ENCODE results near the gene KCMF1. TPM values are rescaled to one million over a fixed set of nuclear protein-coding genes. Genes with fewer than 3 reads are reported as not detected.

KCMF1 gene
- total and polyA plus RNA-seq, 8 donors: 2.3 to 88.4 (median 44.5) TPM

DNA sequence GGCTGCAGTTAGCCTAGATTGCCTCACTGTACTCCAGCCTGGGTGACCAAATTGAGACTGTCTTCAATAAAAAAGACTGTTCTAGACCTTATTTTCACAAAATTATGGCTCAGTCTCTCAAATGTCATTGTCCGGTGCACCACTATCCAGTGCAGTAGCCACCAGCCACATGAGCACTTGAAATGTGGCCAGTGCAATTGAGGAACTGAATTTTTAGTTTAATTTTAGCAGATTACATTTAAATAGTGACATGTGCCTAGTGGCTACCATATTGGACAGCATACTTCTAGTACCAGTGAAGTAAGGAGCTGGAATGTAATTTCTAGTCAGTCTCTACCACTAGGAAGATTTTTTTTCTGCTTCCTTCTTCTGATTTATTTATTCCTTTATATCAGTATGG, 39.4 kb downstream of the KCMF1 start:
- WGBS, 5 donors: 92 to 97% (median 94%) methylated on average over 1 of the region's 1 CpG
- H3K36me3 ChIP-seq: peaks cover 3 to 15% (median 11%) of the 10 kb centered on the region in 4 donors
- no peak for DNase-seq
- TF ChIP-seq, protein P1, sequence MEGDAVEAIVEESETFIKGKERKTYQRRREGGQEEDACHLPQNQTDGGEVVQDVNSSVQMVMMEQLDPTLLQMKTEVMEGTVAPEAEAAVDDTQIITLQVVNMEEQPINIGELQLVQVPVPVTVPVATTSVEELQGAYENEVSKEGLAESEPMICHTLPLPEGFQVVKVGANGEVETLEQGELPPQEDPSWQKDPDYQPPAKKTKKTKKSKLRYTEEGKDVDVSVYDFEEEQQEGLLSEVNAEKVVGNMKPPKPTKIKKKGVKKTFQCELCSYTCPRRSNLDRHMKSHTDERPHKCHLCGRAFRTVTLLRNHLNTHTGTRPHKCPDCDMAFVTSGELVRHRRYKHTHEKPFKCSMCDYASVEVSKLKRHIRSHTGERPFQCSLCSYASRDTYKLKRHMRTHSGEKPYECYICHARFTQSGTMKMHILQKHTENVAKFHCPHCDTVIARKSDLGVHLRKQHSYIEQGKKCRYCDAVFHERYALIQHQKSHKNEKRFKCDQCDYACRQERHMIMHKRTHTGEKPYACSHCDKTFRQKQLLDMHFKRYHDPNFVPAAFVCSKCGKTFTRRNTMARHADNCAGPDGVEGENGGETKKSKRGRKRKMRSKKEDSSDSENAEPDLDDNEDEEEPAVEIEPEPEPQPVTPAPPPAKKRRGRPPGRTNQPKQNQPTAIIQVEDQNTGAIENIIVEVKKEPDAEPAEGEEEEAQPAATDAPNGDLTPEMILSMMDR (IDR thresholded peaks at IDR 0.05): no peak
- no peak overlapping the region for H3K27ac ChIP-seq
- intact Hi-C loops (cut with DNase I; ENCODE audit: low total_unique reads): no loop called here
- H3K4me3 ChIP-seq: no peak overlapping the region
- H3K27me3 ChIP-seq: no peaks in the 10 kb centered on the region
- no peaks in the 10 kb centered on the region for H3K9me3 ChIP-seq
- H3K4me1 ChIP-seq: peaks cover 32 to 81% (median 56%) of the 10 kb centered on the region in 4 donors

DNA sequence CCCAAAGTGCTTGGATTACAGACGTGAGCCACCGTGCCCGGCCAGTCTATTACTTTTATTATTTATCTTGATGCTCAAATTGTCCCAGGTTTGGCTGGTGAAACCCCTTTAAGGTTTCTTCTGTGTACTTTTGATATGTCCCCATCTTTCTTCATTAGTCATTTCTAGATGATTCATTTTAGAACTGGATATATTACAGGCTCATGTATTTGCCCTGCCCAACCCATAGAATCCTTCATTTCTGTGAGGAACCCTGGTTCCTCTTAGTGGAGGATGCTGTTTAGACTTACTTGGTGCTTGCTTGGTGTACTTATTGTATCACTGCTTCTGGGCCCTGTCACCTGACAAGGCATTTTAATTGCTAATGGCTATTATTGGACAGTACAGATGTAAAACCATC, 40.1 kb downstream of the KCMF1 start:
- WGBS, 5 donors: 88 to 95% (median 93%) methylated on average over 3 of the region's 3 CpGs
- Histone ChIP-seq H3K9me3 (no peaks in the 10 kb centered on the region), H3K27ac (no peak overlapping the region), H3K27me3 (no peaks in the 10 kb centered on the region), H3K4me3 (no peak overlapping the region), H3K4me1 (peaks cover 36 to 81% (median 56%) of the 10 kb centered on the region in 4 donors), H3K36me3 (peaks cover 3 to 15% (median 11%) of the 10 kb centered on the region in 4 donors)
- TF ChIP-seq, protein P1 (IDR thresholded peaks at IDR 0.05): no peak
- TF ChIP-seq POLR2A (IDR thresholded peaks at IDR 0.05): no peak
- intact Hi-C loops (cut with DNase I; ENCODE audit: low total_unique reads): no loop called here
- DNase-seq: no peak

DNA sequence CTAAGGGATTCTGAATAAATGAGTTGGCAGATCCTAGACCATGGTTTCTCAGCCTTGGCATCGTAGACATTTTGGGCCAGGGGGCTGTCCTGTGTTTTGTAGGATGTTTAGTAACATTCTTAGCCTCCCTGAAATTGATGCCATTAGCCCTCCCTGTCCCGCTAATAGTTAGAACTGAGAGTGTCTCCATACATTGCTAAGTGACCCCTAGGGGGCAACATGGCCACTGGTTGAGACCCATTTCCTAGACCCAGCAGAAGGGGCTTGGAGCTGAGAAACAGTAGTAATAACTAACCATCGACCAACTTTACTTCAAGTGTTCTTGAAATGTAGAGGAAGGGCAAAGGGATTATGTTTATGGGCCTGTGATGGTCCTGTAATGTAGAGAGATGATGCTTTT, 40.8 kb downstream of the KCMF1 start:
- peaks cover 3 to 15% (median 11%) of the 10 kb centered on the region in 4 donors for H3K36me3 ChIP-seq
- no peak for DNase-seq
- intact Hi-C loops (cut with DNase I; ENCODE audit: low total_unique reads): no loop called here
- H3K4me3 ChIP-seq: no peak overlapping the region
- WGBS, 5 donors: 83 to 93% (median 84%) methylated on average over 3 of the region's 3 CpGs
- H3K4me1 ChIP-seq: peaks cover 36 to 81% (median 59%) of the 10 kb centered on the region in 4 donors
- H3K27me3 ChIP-seq: no peaks in the 10 kb centered on the region
- no peak overlapping the region for H3K27ac ChIP-seq
- TF ChIP-seq, protein P1 (IDR thresholded peaks at IDR 0.05): no peak
- no peak for TF ChIP-seq EP300 (IDR thresholded peaks at IDR 0.05)
- TF ChIP-seq POLR2A (IDR thresholded peaks at IDR 0.05): no peak
- no peak for TF ChIP-seq POLR2AphosphoS5 (IDR thresholded peaks at IDR 0.05)
- H3K9me3 ChIP-seq: no peaks in the 10 kb centered on the region

DNA sequence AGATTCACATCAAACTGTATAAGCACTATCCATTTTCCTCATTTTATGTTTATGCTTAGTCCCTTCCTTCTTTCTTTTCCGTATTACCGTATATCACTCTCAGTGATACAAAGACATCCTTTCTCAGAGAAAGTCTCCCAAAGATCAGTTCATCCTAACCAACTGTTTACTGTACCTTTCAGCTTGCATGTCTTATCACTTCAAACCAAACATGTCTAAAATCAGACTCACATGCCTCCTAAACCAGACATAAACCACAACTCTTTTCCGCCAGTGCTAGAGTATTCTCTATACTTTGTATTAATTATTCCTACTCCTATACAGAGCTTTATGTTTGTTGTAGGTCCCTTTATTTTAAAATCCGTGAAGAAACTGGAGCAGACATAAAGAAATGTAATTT, 41.5 kb downstream of the KCMF1 start:
- Histone ChIP-seq H3K36me3 (peaks cover 3 to 10% (median 8%) of the 10 kb centered on the region in 4 donors), H3K9me3 (no peaks in the 10 kb centered on the region), H3K27ac (no peak overlapping the region), H3K27me3 (no peaks in the 10 kb centered on the region), H3K4me1 (peaks cover 36 to 84% (median 59%) of the 10 kb centered on the region in 4 donors), H3K4me3 (no peak overlapping the region)
- WGBS, 5 donors: 60 to 83% (median 72%) methylated on average over 4 of the region's 4 CpGs
- no peak for DNase-seq
- no peak for TF ChIP-seq POLR2A (IDR thresholded peaks at IDR 0.05)
- no peak for TF ChIP-seq POLR2AphosphoS5 (IDR thresholded peaks at IDR 0.05)
- TF ChIP-seq EP300 (IDR thresholded peaks at IDR 0.05): no peak
- TF ChIP-seq, protein P1 (IDR thresholded peaks at IDR 0.05): no peak
- intact Hi-C loops (cut with DNase I; ENCODE audit: low total_unique reads): no loop called here
